GM21619 (cell line): ENCODE data around the gene ABLIM2.

ENCODE experiments used
- ATAC-seq: cut with Tn5 transposase; IDR thresholded peaks from one replicate; pipeline ENCODE4 v1.9.1; 2021; ENCODE audit not compliant: unreplicated experiment

The ABLIM2 gene

DNA sequence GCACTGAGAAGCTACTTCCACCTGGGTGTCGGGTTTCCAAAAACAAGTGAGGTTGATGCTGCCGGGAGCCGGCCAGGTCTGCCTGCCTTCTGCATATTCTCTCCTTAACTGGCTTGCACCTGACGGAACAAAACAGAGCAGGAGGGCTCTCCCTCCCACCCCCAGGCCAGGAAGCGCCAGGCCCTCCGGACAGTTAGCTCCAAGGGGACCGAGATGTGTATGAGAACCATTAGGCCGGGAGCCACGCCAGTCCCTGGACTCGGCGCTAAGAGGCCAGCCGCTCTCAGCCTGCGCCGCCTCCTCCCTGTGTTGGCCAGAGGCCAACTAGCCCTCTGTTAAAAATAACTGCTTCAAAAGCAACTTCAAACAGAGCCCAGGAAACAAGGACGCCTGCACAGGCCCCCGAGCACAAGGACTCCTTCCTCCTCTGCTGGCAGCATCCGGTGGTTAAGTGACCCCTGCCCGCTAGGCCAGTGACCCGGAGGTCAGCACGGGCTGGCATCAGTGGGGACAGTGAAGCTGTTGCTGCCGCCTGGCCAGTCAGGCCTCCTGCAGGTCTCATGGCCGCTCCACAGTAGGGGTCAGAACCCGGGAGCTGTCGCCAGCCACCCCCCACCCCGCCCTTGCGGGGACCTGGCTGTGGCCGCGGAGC is 107.9 kb downstream of the ABLIM2 start:
- no peak for ATAC-seq

DNA sequence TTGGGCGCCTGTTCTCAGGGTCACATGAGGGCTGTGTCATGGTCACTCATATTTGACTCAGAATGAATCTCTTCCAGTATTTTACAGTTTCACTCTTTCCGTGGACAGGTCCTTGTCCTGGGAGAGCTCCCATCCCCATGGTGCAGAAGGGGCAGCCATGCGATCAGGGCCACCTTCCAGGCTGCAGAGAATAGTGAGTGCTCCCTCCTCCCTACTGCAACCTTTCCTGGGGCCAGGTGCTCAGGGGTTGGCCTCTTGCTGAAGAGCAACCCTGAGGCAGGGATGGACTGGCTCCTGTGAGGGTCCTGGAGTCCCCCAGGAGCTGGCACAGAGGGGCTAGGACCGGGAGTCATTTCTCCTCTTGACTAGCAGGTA is 108.4 kb downstream of the ABLIM2 start:
- no peak for ATAC-seq

DNA sequence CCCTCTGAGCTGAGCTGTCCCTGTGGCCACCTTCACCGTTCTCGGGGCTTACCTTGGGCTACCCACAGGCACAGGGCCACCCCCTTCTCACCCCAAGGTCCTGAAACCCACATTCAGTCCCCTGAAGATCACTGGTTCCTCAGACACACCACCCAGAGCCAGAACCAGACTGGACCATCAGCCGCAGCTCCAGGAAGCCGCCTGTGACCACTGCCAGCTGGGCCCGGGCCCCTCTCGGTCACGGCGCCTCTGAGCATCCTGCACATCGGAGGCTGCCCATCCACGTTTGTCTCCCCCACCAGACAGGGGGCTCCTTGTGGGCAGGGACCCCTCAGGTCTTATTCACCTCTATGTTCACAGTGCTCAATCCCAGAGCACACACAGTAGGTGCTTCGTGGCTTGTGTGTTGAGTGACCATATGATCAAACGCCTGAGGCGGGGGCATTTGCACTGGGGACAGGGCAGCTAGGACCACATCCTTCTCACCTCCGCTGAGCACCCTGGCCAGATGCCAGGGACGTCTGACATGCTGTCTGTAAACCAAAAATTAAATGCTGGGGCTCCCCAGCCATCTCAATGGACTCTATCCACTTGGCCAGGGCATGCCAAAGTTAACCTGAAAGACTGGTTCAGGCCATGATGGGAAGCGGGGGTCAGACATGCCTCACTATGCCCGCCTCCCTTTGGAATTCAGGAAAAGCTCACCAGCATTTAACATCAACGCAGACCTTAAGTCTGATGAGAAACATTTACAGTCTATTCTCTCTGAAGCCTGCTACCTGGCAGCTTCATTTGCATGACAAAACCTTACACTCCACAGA is 109.5 kb downstream of the ABLIM2 start:
- no peak for ATAC-seq

DNA sequence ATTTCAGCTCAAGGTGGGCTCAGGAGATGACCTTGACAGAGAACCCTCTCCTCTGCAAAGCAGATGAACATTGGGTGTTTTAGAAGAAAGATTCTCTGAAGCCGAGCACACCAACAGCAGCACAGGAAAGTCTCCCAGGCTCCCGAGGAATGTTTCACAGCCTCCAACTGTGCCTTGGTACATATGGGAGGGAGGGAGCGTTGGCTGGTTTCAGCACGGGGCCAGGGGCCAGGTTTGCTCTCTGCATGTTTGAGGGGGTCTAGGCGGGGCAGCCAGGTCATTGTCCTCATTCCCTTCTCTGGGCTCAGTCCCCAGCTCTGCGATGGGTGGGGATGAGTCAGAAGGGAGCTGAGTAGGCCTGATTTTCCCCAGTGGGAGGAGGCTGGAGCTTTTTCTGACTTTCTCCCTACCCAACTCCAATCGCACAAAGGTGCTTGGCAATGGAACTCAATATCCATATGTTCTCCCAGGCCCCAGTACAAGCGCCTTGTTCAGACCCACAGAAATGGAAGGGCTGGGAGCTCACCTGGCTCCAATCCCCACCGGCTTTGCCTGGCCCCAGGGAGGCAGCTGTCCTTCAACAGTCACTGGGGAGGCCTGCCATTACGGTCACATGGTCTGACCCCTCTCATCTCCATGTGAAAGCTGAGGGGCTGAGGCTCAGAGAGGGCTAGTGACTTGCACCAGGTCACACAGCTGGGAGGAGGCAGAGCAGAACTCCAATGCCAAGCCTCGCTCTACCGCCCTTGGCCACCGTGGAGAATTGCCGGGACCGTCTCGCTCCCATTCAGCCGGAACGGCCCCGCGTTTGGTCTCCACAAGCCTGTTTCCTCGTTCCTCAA is 110.6 kb downstream of the ABLIM2 start:
- ATAC-seq, result no peak

DNA sequence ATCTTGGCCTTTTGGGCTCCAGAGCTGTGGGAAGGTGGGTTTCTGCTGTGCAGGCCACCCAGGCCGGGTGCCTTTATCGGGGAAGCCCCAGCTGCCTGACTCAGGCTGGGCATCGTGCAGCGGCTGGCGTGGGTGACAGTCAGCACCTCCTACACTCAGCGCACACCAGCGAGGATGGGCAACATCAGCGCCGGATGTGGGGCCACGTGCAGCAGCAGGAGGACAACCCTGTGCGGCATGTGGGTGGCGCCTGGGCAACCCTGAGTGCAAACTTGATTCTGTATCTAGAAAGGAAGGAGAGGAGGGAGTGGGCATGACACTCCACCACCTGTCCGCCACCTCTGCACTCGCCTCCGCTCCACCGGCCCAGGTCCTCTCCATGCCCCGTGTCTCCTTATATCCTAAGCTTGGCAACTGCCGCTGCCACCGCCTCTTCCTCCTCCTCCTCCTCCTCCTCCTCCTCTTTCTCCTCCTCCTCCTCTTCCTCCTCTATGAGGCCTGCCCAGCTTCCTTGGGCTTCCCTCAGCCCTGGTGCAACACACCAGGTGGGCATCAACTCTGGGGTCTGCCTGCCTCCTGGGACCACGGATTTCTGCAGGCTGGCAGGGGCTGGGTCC is 111.6 kb downstream of the ABLIM2 start:
- ATAC-seq, result no peak

DNA sequence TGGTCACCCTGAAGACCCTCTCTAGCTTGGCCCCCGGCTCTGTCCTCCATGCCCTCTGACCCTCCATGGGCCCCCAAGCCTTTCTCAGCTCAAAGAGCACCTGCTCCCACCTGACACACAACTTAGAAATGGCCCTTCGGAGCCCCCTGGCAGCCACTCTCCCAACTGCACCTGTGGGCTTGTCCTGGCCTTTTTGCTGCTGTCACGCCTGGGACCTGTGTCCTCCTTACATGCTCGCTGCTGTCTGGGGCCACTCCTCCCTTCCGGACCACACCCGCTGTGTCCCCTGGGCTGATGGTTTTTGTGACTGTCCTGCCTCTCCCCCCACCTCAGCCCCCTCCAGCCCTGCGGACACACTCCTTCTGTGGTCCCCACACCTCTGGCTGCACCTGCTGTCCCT is 112.7 kb downstream of the ABLIM2 start:
- ATAC-seq, result no peak

DNA sequence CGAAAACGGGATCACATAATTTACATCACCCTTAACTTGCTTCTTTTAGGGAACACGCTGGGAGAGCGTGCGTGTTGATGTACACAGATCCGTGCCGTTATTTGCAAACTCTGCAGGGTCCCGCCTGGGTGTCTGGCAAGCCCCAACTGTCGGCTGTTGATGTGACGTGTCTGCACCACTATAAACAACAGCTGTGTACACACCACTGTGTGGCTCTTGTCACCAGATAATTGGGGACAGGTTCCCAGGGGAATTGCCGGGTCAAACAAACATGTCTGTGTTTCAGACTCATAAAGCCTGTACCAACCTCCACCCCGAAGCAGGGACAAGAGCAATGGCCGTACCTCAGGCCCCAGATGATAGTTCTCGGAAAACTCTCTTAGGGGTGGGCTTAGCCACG is 113.9 kb downstream of the ABLIM2 start:
- ATAC-seq, result no peak

DNA sequence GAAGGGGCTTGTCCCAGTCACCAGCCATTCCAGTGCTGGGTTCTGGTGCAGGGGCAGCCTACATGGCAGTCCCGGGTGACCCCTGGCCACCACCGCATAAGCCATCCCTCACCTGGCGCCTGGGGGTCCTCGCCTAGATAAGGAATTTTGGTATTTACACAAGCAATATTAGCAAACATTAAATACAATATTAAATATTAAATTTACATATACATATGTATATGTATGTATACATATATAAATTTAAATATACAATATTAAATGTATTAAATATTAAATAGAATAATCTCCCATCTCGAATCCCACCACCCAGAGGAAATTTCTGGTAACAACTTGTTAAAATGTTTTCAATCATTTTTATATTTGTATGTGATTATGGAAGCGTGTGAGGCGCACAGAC is 114.4 kb downstream of the ABLIM2 start:
- no peak for ATAC-seq

DNA sequence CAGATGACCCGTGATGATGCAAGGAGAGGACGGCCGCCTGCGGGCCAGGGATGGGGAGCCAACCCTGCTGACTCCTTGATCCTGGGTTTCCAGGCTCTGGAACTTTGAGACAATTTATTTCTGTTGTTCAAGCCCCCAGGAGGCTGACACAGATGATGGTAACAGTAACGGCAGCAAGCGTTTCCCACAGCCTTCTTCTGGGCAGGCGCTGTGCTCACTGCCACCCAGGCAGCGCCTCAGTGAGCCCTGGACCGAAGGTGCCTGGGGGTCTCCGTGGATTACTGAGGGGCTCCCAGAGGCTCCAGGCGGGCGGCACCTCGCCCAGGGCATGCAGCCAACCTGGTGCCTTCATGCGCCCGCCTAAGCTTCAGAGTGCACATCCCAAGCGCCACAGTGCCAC is 115.0 kb downstream of the ABLIM2 start:
- no peak for ATAC-seq

DNA sequence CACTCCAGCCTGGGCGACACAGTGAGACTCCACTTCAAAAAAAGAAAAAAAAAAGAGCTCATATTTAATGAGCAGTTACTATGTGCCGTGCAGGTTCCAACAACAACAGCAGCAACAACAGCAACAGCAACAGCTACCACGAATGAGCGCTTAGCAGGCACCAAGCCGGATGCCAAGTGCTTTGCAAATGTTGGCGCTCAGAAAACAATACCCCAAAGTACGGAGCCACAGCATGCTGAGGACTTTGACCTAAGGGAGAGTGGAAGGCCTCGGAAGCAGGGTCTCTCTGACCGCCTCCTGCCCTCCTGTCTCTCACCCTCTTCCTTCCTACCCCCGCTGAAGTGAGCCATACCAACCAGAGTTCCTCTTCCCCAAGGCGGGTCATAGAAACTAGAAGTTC is 116.7 kb downstream of the ABLIM2 start:
- no peak for ATAC-seq

DNA sequence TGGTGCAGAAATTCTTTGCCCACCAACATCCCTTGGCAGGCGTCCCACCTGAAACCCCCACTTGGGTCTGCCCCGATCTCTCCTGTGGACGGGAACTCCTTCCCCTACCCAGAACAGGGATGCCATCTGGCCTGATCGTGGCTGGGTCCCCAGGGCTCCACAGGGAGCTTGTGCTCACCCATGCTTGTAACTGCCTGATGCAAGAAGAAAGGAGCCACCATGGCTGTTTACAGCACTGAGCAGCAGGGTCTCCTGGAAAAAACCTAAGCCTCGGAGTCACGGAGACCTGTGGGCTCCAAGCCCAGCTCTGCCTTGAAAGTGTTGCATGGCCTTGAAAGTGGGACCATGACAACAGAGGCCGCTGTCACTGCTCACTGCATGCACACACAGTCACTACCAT is 117.4 kb downstream of the ABLIM2 start:
- ATAC-seq, result no peak

DNA sequence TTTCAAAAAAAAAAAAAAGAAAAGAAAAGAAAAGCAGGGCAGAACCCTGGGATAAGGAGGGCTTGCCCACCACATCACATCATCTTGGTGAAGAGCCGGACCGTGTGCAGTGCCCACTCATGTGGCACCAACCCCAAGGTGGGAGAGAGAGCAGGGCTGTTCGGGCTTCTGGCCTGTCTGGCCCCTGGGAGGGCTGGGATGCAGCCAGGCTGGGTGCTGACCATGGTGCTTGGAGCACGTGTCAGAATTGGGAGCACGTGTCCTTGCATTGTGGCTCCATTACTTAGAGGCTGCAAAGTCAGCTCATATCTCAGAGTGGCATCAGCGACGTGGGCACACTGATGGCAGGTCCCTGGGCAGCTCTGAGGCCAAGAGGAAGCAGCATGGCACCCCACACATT is 118.0 kb downstream of the ABLIM2 start:
- no peak for ATAC-seq

DNA sequence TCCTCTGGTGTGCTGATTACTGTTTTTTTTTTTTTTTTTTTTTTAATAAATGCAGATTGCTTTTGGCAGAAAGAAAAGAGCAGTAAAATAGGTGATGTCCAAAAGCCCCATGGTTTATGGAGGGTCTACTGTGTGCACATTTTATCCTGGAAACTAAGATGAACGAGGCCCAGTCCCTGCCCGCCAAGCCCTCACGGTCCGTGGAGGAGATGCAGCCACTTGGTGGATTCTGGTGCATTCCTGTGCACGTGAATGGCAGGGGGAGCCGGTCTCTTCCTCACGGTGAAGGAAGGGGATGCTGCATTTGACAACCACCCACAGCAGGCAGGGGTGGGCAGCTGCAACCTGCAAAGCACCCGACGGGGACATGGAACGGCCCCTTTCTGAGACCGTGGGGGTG is 118.8 kb downstream of the ABLIM2 start:
- no peak for ATAC-seq

DNA sequence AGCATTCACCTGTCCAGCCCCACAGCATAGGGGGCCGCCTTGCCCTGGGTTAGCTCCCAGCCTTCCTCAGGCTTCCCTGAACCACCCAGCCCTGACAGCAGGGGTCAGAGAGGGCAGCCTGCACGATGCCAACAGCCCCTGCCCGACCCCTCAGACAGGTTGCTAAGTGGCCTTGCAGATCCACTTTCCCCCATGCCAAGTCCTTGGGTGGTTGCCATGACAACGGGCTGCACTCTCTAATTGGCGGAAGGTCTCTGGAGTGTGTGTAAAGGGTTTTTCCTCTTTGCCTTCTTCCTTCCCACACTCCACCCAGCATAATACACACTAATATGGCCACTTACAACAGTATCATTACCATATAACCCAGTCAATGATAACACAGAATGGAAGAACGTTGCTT is 119.3 kb downstream of the ABLIM2 start:
- ATAC-seq, result no peak

DNA sequence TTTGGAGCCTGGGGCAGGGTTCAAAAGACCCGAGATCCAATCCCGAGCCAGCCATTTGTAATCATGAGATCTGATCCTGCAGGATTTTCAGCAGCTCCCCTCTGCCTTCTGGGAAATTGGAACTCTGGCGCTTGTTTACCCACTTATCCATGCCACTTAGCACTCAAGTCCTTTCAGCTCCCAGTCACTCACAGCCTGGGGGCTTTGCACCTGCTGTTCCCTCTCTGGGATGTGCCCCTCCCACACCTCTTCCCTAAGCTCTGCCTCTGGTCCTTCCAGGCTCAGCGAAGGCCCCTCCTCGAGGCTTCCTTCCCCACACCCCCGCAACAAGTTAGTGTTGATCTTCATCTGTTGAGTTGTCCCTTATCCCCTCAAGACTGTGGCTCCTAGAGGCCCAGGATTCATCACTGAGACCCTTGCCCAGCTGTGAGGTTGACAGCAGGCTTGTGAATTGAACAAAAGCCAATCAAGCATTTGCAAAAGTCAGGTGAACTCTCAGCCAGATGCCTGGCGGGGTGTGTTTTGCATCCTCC is 119.8 kb downstream of the ABLIM2 start:
- ATAC-seq, result no peak

DNA sequence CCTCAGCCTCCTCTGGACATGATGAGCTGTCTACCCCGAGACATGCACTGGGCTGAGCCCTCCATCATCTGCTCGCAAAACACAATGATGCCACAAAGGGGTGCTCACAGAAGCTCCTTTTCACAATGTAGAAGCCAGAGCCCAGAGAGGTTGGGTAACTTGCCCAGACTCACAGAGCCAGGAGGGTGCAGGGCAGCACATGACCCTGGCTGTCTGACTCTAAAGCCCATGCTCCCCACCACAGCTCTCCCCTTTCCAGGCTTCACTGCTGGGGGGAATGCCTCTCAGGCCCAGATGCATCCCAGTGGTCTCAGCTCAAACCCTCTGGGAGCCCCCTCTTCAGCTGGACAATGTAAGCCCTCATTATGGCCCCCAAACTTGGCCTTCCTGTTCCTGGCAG is 120.5 kb downstream of the ABLIM2 start:
- no peak for ATAC-seq

DNA sequence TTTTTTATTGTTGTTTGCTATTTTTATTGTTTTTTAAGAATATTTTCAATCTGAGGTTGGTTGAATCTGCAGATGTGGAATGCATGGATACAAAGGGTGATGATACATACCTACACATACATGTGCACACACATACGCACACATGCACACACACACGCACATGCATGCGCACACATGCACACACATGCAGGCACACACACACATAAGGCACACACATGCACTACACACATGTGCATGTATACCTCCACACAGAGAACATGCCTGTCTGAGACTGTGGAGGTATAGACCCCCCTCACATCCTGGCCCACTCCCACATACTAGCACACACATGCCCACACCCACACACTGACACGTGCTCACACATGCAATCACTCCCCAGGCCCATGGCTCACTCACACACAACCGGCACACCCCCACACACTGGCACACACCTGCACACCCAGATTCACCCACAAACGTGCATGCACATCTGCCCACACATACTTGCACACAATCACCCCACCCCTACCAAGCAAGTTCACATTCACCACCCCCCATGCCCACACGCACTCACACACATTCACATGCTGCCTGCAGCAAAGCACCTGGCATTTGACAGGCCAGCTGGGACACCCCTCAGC is 121.4 kb downstream of the ABLIM2 start:
- ATAC-seq, result no peak

DNA sequence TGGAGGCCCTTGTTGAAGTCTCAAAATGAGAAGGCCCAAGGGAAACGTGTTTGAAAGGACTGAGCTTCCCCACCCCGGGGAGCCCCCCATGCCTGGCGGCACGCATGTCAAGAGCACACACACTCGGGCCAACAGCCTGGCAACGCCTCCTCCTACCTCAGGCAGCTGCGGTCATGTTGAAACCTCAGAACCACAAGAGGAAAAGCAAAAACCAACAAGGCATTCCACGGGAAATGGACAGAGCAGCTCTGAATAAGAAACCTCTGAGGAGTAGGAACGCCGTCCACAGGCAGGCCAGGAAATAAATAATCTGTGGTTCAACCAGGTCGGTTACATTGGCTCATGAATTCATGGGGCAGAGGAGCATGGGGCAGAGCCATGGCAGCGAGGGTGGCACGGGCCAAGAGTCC is 123.2 kb downstream of the ABLIM2 start:
- no peak for ATAC-seq

DNA sequence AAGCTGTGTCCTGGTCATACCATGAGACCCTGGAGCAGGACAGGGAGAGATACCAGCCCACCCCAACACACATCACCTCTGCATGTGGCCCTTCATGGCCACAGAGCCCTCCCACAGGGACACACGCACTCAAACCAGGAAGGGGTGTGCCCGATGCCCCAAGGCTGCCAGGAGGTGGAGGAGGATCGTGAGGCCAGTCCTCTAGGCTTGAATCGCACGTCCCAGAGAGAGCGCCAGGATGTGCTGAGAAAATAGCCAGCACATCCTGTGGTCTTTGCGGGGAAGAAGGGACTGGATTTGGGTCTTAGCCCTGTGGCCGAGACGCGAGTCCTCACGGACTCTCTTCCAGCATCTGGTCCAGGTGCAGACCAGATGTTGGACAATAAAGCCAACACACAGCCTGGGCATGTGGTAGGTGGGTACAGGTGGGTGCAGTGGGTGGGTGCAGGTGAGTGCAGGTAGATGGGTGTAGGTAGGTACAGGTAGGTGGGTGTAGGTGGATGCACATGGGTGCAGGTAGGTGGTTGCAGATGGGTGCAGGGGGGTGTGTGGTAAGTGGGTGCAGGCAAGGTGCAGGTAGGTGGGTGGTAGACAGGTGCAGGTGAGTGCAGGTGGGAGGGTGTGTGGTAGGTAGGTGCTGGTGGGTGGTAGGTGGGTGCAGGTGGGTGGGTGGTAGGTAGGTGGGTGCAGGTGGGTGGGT is 124.6 kb downstream of the ABLIM2 start:
- ATAC-seq, result no peak

DNA sequence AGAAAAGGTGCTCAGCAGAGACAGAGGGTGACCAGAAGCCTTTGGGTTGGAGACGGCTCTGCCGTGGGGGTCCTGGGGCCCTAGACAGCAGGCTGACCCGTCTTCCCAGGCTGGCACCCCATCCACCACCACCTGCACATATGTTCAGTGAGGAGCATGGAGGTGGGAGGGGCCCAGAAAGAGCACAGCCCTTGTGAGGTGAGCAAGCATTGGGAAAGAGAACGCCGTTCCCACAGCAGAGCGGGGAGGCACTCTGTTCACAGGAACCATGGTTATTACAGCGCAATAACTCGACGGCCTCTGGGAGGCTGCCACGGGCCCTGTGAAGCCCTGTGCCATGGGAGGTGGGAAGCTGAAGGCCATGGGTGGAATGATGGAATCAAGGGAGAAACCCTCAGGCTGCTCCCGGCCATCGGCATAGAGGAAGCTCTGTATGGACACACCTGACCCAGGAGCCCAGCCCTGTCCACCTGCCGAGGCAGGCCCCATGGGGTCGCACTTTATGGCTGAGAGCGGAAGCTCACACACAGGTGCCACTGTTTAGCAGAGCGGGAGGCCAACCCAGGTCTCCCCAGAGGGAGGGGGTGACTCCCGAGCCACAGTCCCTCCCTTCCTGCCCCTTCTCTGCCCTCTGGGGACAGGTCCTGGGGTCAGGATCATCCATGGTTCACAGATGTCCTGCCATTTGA is 125.4 kb downstream of the ABLIM2 start:
- no peak for ATAC-seq
